ENCODE data around the gene TRAF3IP1.

- TF ChIP-seq RAD21 (conservative IDR thresholded peaks at IDR 0.05) (no peak), CTCF (IDR thresholded peaks at IDR 0.05; ENCODE audit: poor library complexity, severe bottlenecking) (no peak), SMC3 (conservative IDR thresholded peaks at IDR 0.05; ENCODE audit: poor library complexity) (no peak), TAF1 (IDR thresholded peaks at IDR 0.05; ENCODE audit: low read depth) (no peak), EZH2 (IDR thresholded peaks at IDR 0.05; ENCODE audit: borderline replicate concordance, insufficient read depth, low read length, poor library complexity, severe bottlenecking) (no peak), EP300 (conservative IDR thresholded peaks at IDR 0.05; ENCODE audit: poor library complexity, severe bottlenecking) (no peak), REST (IDR thresholded peaks at IDR 0.05; ENCODE audit: borderline replicate concordance) (no peak), POLR2AphosphoS5 (IDR thresholded peaks at IDR 0.05) (no peak)
Observed at GRCh38 chr2:238398577-238398976, 78.3 kb downstream of the TRAF3IP1 start.

All from neural cell (in vitro differentiated cells).